Nephron progenitor cell (in vitro differentiated cells): Measurements from ENCODE around the gene GPR65.

Experiments used
- DNase-seq: peaks from one replicate; pipeline ENCODE4 v3.0.0; 2021
- H3K27ac Mint-ChIP-seq: 2 replicates; pipeline ENCODE4 v1.8.0; 2021; ENCODE audit warnings: mild to moderate bottlenecking, moderate library complexity, mixed read lengths
- H3K27me3 Mint-ChIP-seq: 2 replicates; pipeline ENCODE4 v1.8.0; 2021; ENCODE audit warnings: mild to moderate bottlenecking, low read depth, mixed read lengths; ENCODE audit not compliant: poor library complexity
- H3K36me3 Mint-ChIP-seq: 2 replicates; pipeline ENCODE4 v1.8.0; 2021; ENCODE audit warnings: low read depth, mixed read lengths
- H3K4me1 Mint-ChIP-seq: 2 replicates; pipeline ENCODE4 v1.8.0; 2021; ENCODE audit warnings: mixed read lengths
- H3K4me3 Mint-ChIP-seq: 2 replicates; pipeline ENCODE4 v1.8.0; 2021; ENCODE audit warnings: mild to moderate bottlenecking, moderate library complexity, mixed read lengths
- H3K9me3 Mint-ChIP-seq: 2 replicates; pipeline ENCODE4 v1.8.0; 2021; ENCODE audit warnings: mild to moderate bottlenecking, moderate library complexity, mixed read lengths
- CTCF ChIP-seq: fragments of 200-600 bp; sonication (generic); IDR thresholded peaks from 2 replicates; pipeline ENCODE4 v1.5.0; 2021; ENCODE audit warnings: antibody characterized with exemption

GPR65 gene

GRCh38 chr14:88005050-88005481 is at the start of gene GPR65:
Gene GPR65 (plus strand): TSS chr14:88005135. CDS start chr14:88010848, 5,713 bp downstream.
- no peaks in the 10 kb centered on the region for H3K4me1 Mint-ChIP-seq

GRCh38 chr14:87955501-87955900 is 49.4 kb upstream of the GPR65 start:
- Mint-ChIP-seq H3K4me1 (no peaks in the 10 kb centered on the region), H3K4me3 (no peak overlapping the region), H3K36me3 (peaks cover 20% of the 10 kb centered on the region), H3K27ac (no peak overlapping the region), H3K27me3 (no peaks in the 10 kb centered on the region), H3K9me3 (peaks cover 5% of the 10 kb centered on the region)
- no peak for DNase-seq
- TF ChIP-seq CTCF = no peak

More at GRCh38 chr14:88005050-88005481, at the start of gene GPR65:
- no peaks in the 10 kb centered on the region for H3K36me3 Mint-ChIP-seq
- no peaks in the 10 kb centered on the region for H3K9me3 Mint-ChIP-seq
- peaks cover 4% of the 10 kb centered on the region for H3K27me3 Mint-ChIP-seq
- no peak within 1 kb of the TSS for H3K4me3 Mint-ChIP-seq
- no peak within 1 kb of the TSS for H3K27ac Mint-ChIP-seq
- no peak for DNase-seq
- TF ChIP-seq CTCF = no peak

GRCh38 chr14:87960013-87960787 is 44.7 kb upstream of the GPR65 start:
- no peaks in the 10 kb centered on the region for H3K4me1 Mint-ChIP-seq
- no peak for TF ChIP-seq CTCF
- no peaks in the 10 kb centered on the region for H3K27me3 Mint-ChIP-seq
- peaks cover 5% of the 10 kb centered on the region for H3K9me3 Mint-ChIP-seq
- no peak for DNase-seq
- H3K27ac Mint-ChIP-seq = no peak overlapping the region
- H3K4me3 Mint-ChIP-seq = no peak overlapping the region
- H3K36me3 Mint-ChIP-seq = peaks cover 44% of the 10 kb centered on the region

GRCh38 chr14:87961246-87961645 is 43.7 kb upstream of the GPR65 start:
- TF ChIP-seq CTCF = no peak
- no peak overlapping the region for H3K4me3 Mint-ChIP-seq
- H3K4me1 Mint-ChIP-seq = no peaks in the 10 kb centered on the region
- DNase-seq = no peak
- H3K9me3 Mint-ChIP-seq = peaks cover 5% of the 10 kb centered on the region
- no peaks in the 10 kb centered on the region for H3K27me3 Mint-ChIP-seq
- no peak overlapping the region for H3K27ac Mint-ChIP-seq
- H3K36me3 Mint-ChIP-seq = peaks cover 44% of the 10 kb centered on the region

- Mint-ChIP-seq H3K4me1 (no peaks in the 10 kb centered on the region), H3K9me3 (no peaks in the 10 kb centered on the region), H3K27me3 (no peaks in the 10 kb centered on the region), H3K4me3 (no peak overlapping the region), H3K36me3 (peaks cover 10% of the 10 kb centered on the region), H3K27ac (no peak overlapping the region)
- DNase-seq = no peak
- no peak for TF ChIP-seq CTCF
These were observed 38.1 kb upstream of the GPR65 start for GRCh38 chr14:87966816-87967215.

GRCh38 chr14:87967496-87967895 is 37.4 kb upstream of the GPR65 start:
- H3K4me1 Mint-ChIP-seq = no peaks in the 10 kb centered on the region
- no peak for TF ChIP-seq CTCF
- no peaks in the 10 kb centered on the region for H3K27me3 Mint-ChIP-seq
- H3K36me3 Mint-ChIP-seq = peaks cover 5% of the 10 kb centered on the region
- H3K9me3 Mint-ChIP-seq = no peaks in the 10 kb centered on the region
- H3K4me3 Mint-ChIP-seq = no peak overlapping the region
- H3K27ac Mint-ChIP-seq = no peak overlapping the region
- no peak for DNase-seq
